Measurements from ENCODE around the gene F2RL2. TPM values are rescaled to one million over a fixed set of nuclear protein-coding genes. Genes with fewer than 3 reads are reported as not detected.

Gene F2RL2
- total RNA-seq, result 0.89 TPM

GRCh38 chr5:76622973-76623596, at the start of gene F2RL2:
TSS of gene F2RL2 (minus strand) at chr5:76623403. CDS start at chr5:76623230, 173 bp downstream.
- intact Hi-C loops (cut with DNase I), result no loop called here
- ATAC-seq (no peak), DNase-seq (ENCODE audit: low spot score) (no peak)

GRCh38 chr5:76672242-76672641, 49.0 kb upstream of the F2RL2 start:
- intact Hi-C loops (cut with DNase I), result no loop called here
- DNase-seq (ENCODE audit: low spot score) (no peak), ATAC-seq (no peak)

GRCh38 chr5:76670508-76670907, 47.3 kb upstream of the F2RL2 start:
- intact Hi-C loops (cut with DNase I), result no loop called here
- no peak for ATAC-seq
- DNase-seq (ENCODE audit: low spot score), result no peak

GRCh38 chr5:76669245-76669644, 46.0 kb upstream of the F2RL2 start:
- intact Hi-C loops (cut with DNase I), result no loop called here
- DNase-seq (ENCODE audit: low spot score), result no peak
- ATAC-seq, result no peak

GRCh38 chr5:76667495-76667894, 44.3 kb upstream of the F2RL2 start:
- DNase-seq (ENCODE audit: low spot score) (no peak), ATAC-seq (no peak)
- intact Hi-C loops (cut with DNase I), result no loop called here

- intact Hi-C loops (cut with DNase I), result no loop called here
- ATAC-seq (no peak), DNase-seq (ENCODE audit: low spot score) (no peak)
These were observed 40.9 kb upstream of the F2RL2 start for GRCh38 chr5:76664079-76664478.

- intact Hi-C loops (cut with DNase I), result no loop called here
- DNase-seq (ENCODE audit: low spot score) (no peak), ATAC-seq (no peak)
These were observed 40.4 kb upstream of the F2RL2 start for GRCh38 chr5:76663573-76663972.

- DNase-seq (ENCODE audit: low spot score) (no peak), ATAC-seq (no peak)
- intact Hi-C loops (cut with DNase I), result no loop called here
These were observed 39.3 kb upstream of the F2RL2 start for GRCh38 chr5:76662521-76662920.

- no peak for DNase-seq (ENCODE audit: low spot score)
- intact Hi-C loops (cut with DNase I), result no loop called here
- no peak for ATAC-seq
These were observed 37.2 kb upstream of the F2RL2 start for GRCh38 chr5:76660360-76660759.

GRCh38 chr5:76657683-76658311, 34.6 kb upstream of the F2RL2 start:
- ATAC-seq (no peak), DNase-seq (ENCODE audit: low spot score) (no peak)
- intact Hi-C loops (cut with DNase I), result no loop called here

GRCh38 chr5:76657091-76657490, 33.9 kb upstream of the F2RL2 start:
- ATAC-seq (no peak), DNase-seq (ENCODE audit: low spot score) (no peak)
- intact Hi-C loops (cut with DNase I), result no loop called here

GRCh38 chr5:76652809-76653414, 29.7 kb upstream of the F2RL2 start:
- intact Hi-C loops (cut with DNase I), result no loop called here
- ATAC-seq, result no peak

GRCh38 chr5:76649140-76649539, 25.9 kb upstream of the F2RL2 start:
- intact Hi-C loops (cut with DNase I), result no loop called here
- ATAC-seq (no peak), DNase-seq (ENCODE audit: low spot score) (no peak)

More at GRCh38 chr5:76652809-76653414, 29.7 kb upstream of the F2RL2 start:
- no peak for DNase-seq (ENCODE audit: low spot score)

GRCh38 chr5:76643371-76643770, 20.2 kb upstream of the F2RL2 start:
- ATAC-seq (no peak), DNase-seq (ENCODE audit: low spot score) (no peak)
- intact Hi-C loops (cut with DNase I), result no loop called here

GRCh38 chr5:76642390-76643040, 19.3 kb upstream of the F2RL2 start:
- ATAC-seq (no peak), DNase-seq (ENCODE audit: low spot score) (no peak)
- intact Hi-C loops (cut with DNase I), result no loop called here

- DNase-seq (ENCODE audit: low spot score), result no peak
- intact Hi-C loops (cut with DNase I), result no loop called here
- no peak for ATAC-seq
These were observed 18.4 kb upstream of the F2RL2 start for GRCh38 chr5:76641514-76642120.

GRCh38 chr5:76638479-76638878, 15.3 kb upstream of the F2RL2 start:
- intact Hi-C loops (cut with DNase I), result no loop called here
- DNase-seq (ENCODE audit: low spot score) (no peak), ATAC-seq (no peak)

GRCh38 chr5:76637490-76637889, 14.3 kb upstream of the F2RL2 start:
- DNase-seq (ENCODE audit: low spot score), result no peak
- intact Hi-C loops (cut with DNase I), result no loop called here
- no peak for ATAC-seq

GRCh38 chr5:76634661-76635060, 11.5 kb upstream of the F2RL2 start:
- intact Hi-C loops (cut with DNase I), result no loop called here
- DNase-seq (ENCODE audit: low spot score) (no peak), ATAC-seq (no peak)

- no peak for ATAC-seq
- DNase-seq (ENCODE audit: low spot score), result no peak
- intact Hi-C loops (cut with DNase I), result no loop called here
These were observed 3.5 kb upstream of the F2RL2 start for GRCh38 chr5:76626738-76627137.

Measured in sciatic nerve (tissue), 2 donors.